ENCODE results near the gene CCL3.
A peak's percentile ranks its signal among the peaks of the same experiment; 100 is the strongest.

CCL3 gene

GRCh38 chr17:36132421-36132831, 42.5 kb upstream of the CCL3 start:
- no peaks in the 10 kb centered on the region for H3K36me3 ChIP-seq (ENCODE audit: control insufficient read depth in 2 of 2, insufficient read depth in 1 of 2, low read length in 2 of 2)

GRCh38 chr17:36131931-36132330, 42.0 kb upstream of the CCL3 start:
- ChIA-PET CTCF (interaction anchor here (0.6 to 16.2 kb wide), 11 partner anchors 14 to 919 kb away, joined by 3 to 319 read pairs (median 4); partner anchors contain the start of gene C17orf50), POLR2A (no interaction called here)
- Histone ChIP-seq H3K4me1 (ENCODE audit: control insufficient read depth, insufficient read depth, low read length) (peaks cover 9% of the 10 kb centered on the region), H3K4me3 (ENCODE audit: low read depth, low read length) (no peak overlapping the region), H3K36me3 (ENCODE audit: control insufficient read depth in 2 of 2, insufficient read depth in 1 of 2, low read length in 2 of 2) (no peaks in the 10 kb centered on the region), H3K27ac (ENCODE audit: extremely low read depth, low read depth, low read length) (no peak overlapping the region), H3K9me3 (ENCODE audit: control insufficient read depth, insufficient read depth, low read depth, low read length) (no peaks in the 10 kb centered on the region)
- TF ChIP-seq ZNF214 (tag by site-specific recombination; IDR thresholded peaks at IDR 0.05; ENCODE audit: borderline replicate concordance) (no peak), ZNF157 (tag by site-specific recombination; IDR thresholded peaks at IDR 0.05) (peak; percentile 97)

More at GRCh38 chr17:36132421-36132831, 42.5 kb upstream of the CCL3 start:
- POLR2A ChIA-PET: no interaction called here
- TF ChIP-seq ZNF449 (tag by site-specific recombination; IDR thresholded peaks at IDR 0.05): peak; percentile 56; the same call in 1 of the 2 replicates
- no peak for TF ChIP-seq ZNF473 (tag by site-specific recombination; IDR thresholded peaks at IDR 0.05)
- TF ChIP-seq ZNF785 (tag by site-specific recombination; IDR thresholded peaks at IDR 0.05): no peak
- no peak for TF ChIP-seq ZNF398 (tag by site-specific recombination; IDR thresholded peaks at IDR 0.05)
- no peak for TF ChIP-seq ZNF585B (tag by site-specific recombination; IDR thresholded peaks at IDR 0.05)
- TF ChIP-seq ZNF423 (tag by site-specific recombination; IDR thresholded peaks at IDR 0.05): no peak
- Histone ChIP-seq H3K27ac (ENCODE audit: extremely low read depth, low read depth, low read length) (no peak overlapping the region), H3K9me3 (ENCODE audit: control insufficient read depth, insufficient read depth, low read depth, low read length) (no peaks in the 10 kb centered on the region), H3K4me1 (ENCODE audit: control insufficient read depth, insufficient read depth, low read length) (peaks cover 9% of the 10 kb centered on the region), H3K4me3 (ENCODE audit: low read depth, low read length) (no peak overlapping the region)
- CTCF ChIA-PET: interaction anchor here (0.6 to 16.2 kb wide), 9 partner anchors 13 to 777 kb away, joined by 3 to 319 read pairs (median 4); partner anchors contain the start of gene C17orf50

- no peak overlapping the region for H3K4me3 ChIP-seq (ENCODE audit: low read depth, low read length)
- H3K4me1 ChIP-seq (ENCODE audit: control insufficient read depth, insufficient read depth, low read length): peaks cover 9% of the 10 kb centered on the region
- H3K27ac ChIP-seq (ENCODE audit: extremely low read depth, low read depth, low read length): no peak overlapping the region
- CTCF ChIA-PET: interaction anchor here (0.6 to 16.2 kb wide), 9 partner anchors 13 to 920 kb away, joined by 3 to 319 read pairs (median 4); no protein-coding TSS in a partner anchor
- POLR2A ChIA-PET: no interaction called here
- TF ChIP-seq ZNF692 (tag by site-specific recombination; IDR thresholded peaks at IDR 0.05) (no peak), SALL2 (tag by site-specific recombination; IDR thresholded peaks at IDR 0.05; ENCODE audit: borderline replicate concordance) (no peak), ZNF791 (tag by site-specific recombination; IDR thresholded peaks at IDR 0.05) (no peak), ZNF510 (tag by site-specific recombination; IDR thresholded peaks at IDR 0.05; ENCODE audit: insufficient replicate concordance) (no peak), CTCF (tag by site-specific recombination; IDR thresholded peaks at IDR 0.05) (peak; percentile 50), ZNF76 (tag by site-specific recombination; IDR thresholded peaks at IDR 0.05; ENCODE audit: borderline replicate concordance, low read depth) (no peak)
- H3K36me3 ChIP-seq (ENCODE audit: control insufficient read depth in 2 of 2, insufficient read depth in 1 of 2, low read length in 2 of 2): no peaks in the 10 kb centered on the region
- H3K9me3 ChIP-seq (ENCODE audit: control insufficient read depth, insufficient read depth, low read depth, low read length): no peaks in the 10 kb centered on the region
These were observed 41.5 kb upstream of the CCL3 start for GRCh38 chr17:36131421-36131820.

Measured in HEK293 (cell line).